Erythroblast (primary cell): ENCODE results near the gene TRMT61A.

Experiments
- GATA1 ChIP-seq: IDR thresholded peaks from 2 replicates; pipeline ENCODE4 v1.6.1; 2011; ENCODE audit warnings: low read depth, mild to moderate bottlenecking, control low read depth, low read length, moderate library complexity
- POLR2A ChIP-seq: IDR thresholded peaks from 2 replicates; pipeline ENCODE4 v1.6.1; 2011; ENCODE audit warnings: mild to moderate bottlenecking, low read length

DNA sequence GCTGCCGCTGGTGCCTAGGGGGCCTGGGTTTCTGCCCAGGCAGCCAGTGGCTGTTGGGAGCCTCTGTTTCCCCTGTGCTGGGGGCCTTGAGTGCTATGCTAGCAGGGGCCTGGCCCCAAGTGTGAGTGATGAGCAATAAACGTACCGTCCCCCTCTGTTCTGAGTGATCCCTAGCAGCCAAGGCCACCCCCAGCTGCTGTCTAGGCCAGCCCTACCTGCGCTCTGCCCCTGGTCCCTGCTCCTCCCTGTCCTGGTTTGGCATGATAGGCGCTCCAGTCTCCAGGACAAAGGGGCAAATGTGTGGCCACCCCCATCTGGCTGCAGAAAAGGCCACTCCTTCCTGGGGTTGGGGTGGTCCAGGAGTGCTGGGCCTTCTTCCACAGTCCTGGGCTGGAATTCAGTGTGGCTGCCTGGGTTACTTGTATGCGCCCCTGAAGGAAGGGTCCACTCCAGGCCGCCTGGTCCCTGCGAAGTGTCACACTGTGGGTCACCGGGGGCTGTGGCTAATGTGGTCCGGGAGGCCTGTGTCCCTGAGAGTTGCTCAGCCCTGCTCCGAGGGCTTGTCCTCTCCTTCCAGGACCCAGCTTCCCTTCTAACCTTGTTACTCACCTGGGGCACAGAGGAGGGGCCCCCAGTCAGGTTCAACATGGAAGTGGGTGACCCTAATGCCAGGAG lies 7.0 kb downstream of the TRMT61A start:
- TF ChIP-seq POLR2A: no peak
- TF ChIP-seq GATA1: no peak
